ENCODE results near the gene PCDH9. TPM values are rescaled to one million over a fixed set of nuclear protein-coding genes. Genes with fewer than 3 reads are reported as not detected.

Gene PCDH9
- polyA plus RNA-seq, 3 donors = 0.03 TPM; not detected in 1

DNA sequence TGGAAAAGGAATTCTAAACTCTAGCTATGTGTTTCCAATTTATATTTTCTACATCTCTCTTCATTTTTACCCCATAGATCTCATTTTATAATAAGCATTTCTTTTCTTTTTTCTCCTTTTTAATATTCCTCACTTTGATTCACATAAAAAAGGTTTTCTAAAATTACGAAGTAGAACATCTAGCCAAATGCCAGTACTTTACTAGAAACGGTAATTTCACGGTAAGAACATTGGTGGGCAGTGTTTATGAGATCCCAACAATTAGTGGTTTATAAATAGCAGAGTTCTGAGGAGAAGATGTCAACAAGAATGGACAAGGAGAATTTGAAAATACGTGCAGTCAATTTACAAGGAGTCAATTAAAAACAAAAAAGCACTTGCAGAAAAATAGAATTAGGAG lies 94.8 kb downstream of the PCDH9 start:
- no peaks in the 10 kb centered on the region for H3K9me3 Mint-ChIP-seq
- H3K36me3 ChIP-seq (replicated peaks in 1 of 2; ENCODE audit: control insufficient read depth in 1 of 2, insufficient read depth in 2 of 2, low read length in 2 of 2) = no peaks in the 10 kb centered on the region
- no peaks in the 10 kb centered on the region for H3K36me3 Mint-ChIP-seq
- no peak overlapping the region for H2AFZ ChIP-seq (ENCODE audit: insufficient read depth, low read depth, low read length, poor library complexity, severe bottlenecking)
- H3K9ac ChIP-seq (ENCODE audit: insufficient read depth, low read length, poor library complexity, severe bottlenecking) = no peak overlapping the region
- no peak overlapping the region for H3K4me2 ChIP-seq (replicated peaks; ENCODE audit: extremely low read depth, low read length, poor library complexity, severe bottlenecking)
- peaks cover 4% of the 10 kb centered on the region for H3K4me1 Mint-ChIP-seq
- H3K4me3 ChIP-seq (replicated peaks in 1 of 3; ENCODE audit: low read depth in 2 of 3, low read length in 3 of 3) = no peak overlapping the region
- no peaks in the 10 kb centered on the region for H3K79me2 ChIP-seq (ENCODE audit: insufficient read depth, low read length)
- DNase-seq = no peak
- H3K27ac Mint-ChIP-seq = no peak overlapping the region
- no peaks in the 10 kb centered on the region for H3K27me3 ChIP-seq (ENCODE audit: control insufficient read depth in 2 of 2, insufficient read depth in 2 of 2, low read length in 2 of 2)
- H3K27me3 Mint-ChIP-seq (ENCODE audit: low read depth in 3 of 3) = no peaks in the 10 kb centered on the region
- intact Hi-C loops (cut with micrococcal nuclease) = no loop called here
- no peak overlapping the region for H3K27ac ChIP-seq (ENCODE audit: low read depth in 1 of 2, low read length in 2 of 2)
- TF ChIP-seq, protein P1, sequence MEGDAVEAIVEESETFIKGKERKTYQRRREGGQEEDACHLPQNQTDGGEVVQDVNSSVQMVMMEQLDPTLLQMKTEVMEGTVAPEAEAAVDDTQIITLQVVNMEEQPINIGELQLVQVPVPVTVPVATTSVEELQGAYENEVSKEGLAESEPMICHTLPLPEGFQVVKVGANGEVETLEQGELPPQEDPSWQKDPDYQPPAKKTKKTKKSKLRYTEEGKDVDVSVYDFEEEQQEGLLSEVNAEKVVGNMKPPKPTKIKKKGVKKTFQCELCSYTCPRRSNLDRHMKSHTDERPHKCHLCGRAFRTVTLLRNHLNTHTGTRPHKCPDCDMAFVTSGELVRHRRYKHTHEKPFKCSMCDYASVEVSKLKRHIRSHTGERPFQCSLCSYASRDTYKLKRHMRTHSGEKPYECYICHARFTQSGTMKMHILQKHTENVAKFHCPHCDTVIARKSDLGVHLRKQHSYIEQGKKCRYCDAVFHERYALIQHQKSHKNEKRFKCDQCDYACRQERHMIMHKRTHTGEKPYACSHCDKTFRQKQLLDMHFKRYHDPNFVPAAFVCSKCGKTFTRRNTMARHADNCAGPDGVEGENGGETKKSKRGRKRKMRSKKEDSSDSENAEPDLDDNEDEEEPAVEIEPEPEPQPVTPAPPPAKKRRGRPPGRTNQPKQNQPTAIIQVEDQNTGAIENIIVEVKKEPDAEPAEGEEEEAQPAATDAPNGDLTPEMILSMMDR (IDR thresholded peaks at IDR 0.05) = no peak
- 100% methylated on average over 1 of the region's 4 CpGs for WGBS (ENCODE audit: insufficient coverage)
- H3K4me3 Mint-ChIP-seq = no peak overlapping the region
- no peaks in the 10 kb centered on the region for H3K9me3 ChIP-seq (replicated peaks in 1 of 2; ENCODE audit: control insufficient read depth in 1 of 2, insufficient read depth in 1 of 2, low read length in 2 of 2)
- H3K4me1 ChIP-seq (ENCODE audit: control insufficient read depth in 1 of 2, insufficient read depth in 2 of 2, low read length in 2 of 2) = no peaks in the 10 kb centered on the region
- no peaks in the 10 kb centered on the region for H4K20me1 ChIP-seq (ENCODE audit: insufficient read depth, low read length)

DNA sequence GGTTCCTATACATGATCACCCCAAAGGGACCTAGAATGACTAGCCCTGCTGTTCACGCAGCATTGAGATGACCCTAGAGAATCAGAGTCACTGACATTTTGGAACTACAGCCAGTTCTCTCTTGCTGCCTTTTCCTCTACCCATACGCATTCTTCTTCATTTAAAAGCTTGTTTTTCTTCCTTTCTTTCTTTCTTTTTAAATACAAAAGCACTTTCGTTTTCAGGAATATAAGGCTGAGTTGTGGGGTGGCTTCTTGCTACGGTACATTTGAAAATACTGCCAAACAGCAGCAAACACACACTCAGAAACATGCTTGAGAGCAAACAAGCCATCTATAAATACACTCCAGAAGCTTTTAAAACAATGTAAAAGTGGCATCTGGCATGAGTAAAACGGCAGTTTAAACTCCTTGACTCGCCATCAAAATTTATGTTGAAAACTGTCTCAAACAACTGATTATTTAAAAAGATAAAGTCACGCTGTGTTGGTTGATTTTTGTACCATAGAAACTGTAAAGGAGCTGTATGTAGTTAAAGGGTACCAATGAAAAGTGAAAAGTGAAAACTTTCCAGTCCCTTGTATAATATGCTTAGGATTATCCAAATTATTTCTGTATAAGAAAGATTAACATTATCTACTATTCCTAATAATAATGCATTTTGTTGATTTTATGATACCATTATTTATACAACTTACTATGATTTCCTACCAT lies 95.6 kb downstream of the PCDH9 start:
- intact Hi-C loops (cut with micrococcal nuclease) = no loop called here
- no peak for DNase-seq
- peak overlapping the region; percentile 41 for H2AFZ ChIP-seq (ENCODE audit: insufficient read depth, low read depth, low read length, poor library complexity, severe bottlenecking)
- WGBS (ENCODE audit: insufficient coverage) = 20% methylated on average over 1 of the region's 7 CpGs
- no peaks in the 10 kb centered on the region for H3K9me3 ChIP-seq (replicated peaks in 1 of 2; ENCODE audit: control insufficient read depth in 1 of 2, insufficient read depth in 1 of 2, low read length in 2 of 2)
- peak overlapping the region; percentile 34 for H3K4me2 ChIP-seq (replicated peaks; ENCODE audit: extremely low read depth, low read length, poor library complexity, severe bottlenecking)
- TF ChIP-seq, protein P1 (IDR thresholded peaks at IDR 0.05) = no peak
- no peaks in the 10 kb centered on the region for H3K36me3 Mint-ChIP-seq
- H3K4me3 Mint-ChIP-seq = peak overlapping the region in 1 of 2 donors; percentile 74
- H3K4me3 ChIP-seq (replicated peaks in 1 of 3; ENCODE audit: low read depth in 2 of 3, low read length in 3 of 3) = peak overlapping the region in 1 of 3 experiments; percentile 40
- H3K79me2 ChIP-seq (ENCODE audit: insufficient read depth, low read length) = no peaks in the 10 kb centered on the region
- no peaks in the 10 kb centered on the region for H3K9me3 Mint-ChIP-seq
- no peaks in the 10 kb centered on the region for H3K4me1 ChIP-seq (ENCODE audit: control insufficient read depth in 1 of 2, insufficient read depth in 2 of 2, low read length in 2 of 2)
- no peak overlapping the region for H3K27ac ChIP-seq (ENCODE audit: low read depth in 1 of 2, low read length in 2 of 2)
- no peak overlapping the region for H3K9ac ChIP-seq (ENCODE audit: insufficient read depth, low read length, poor library complexity, severe bottlenecking)
- no peaks in the 10 kb centered on the region for H4K20me1 ChIP-seq (ENCODE audit: insufficient read depth, low read length)
- H3K27me3 ChIP-seq (ENCODE audit: control insufficient read depth in 2 of 2, insufficient read depth in 2 of 2, low read length in 2 of 2) = no peaks in the 10 kb centered on the region
- H3K27ac Mint-ChIP-seq = no peak overlapping the region
- H3K4me1 Mint-ChIP-seq = peaks cover 4% of the 10 kb centered on the region
- H3K36me3 ChIP-seq (replicated peaks in 1 of 2; ENCODE audit: control insufficient read depth in 1 of 2, insufficient read depth in 2 of 2, low read length in 2 of 2) = no peaks in the 10 kb centered on the region
- H3K27me3 Mint-ChIP-seq (ENCODE audit: low read depth in 3 of 3) = no peaks in the 10 kb centered on the region
